Fibroblast of skin of right biceps (primary cell): Measurements from ENCODE around the gene BICDL2.

Experiments used
- DNase-seq: peaks from one replicate; pipeline ENCODE4 v3.0.0-alpha.2; 2013

BICDL2 gene

DNA sequence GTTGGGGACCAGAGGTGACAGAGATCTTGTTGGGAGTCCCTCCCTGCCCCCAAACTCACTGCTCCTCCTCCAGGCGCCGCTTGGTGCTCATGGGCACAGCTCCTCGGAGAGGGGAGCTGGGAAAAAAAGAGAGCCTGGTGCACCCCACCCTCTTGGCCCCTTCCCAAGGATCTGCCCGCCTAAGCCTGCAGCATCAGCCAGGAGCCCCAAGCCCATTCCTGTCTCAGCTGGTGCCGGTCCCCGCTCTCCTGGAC, 13.4 kb downstream of the BICDL2 start:
- peak; percentile 87 for DNase-seq

DNA sequence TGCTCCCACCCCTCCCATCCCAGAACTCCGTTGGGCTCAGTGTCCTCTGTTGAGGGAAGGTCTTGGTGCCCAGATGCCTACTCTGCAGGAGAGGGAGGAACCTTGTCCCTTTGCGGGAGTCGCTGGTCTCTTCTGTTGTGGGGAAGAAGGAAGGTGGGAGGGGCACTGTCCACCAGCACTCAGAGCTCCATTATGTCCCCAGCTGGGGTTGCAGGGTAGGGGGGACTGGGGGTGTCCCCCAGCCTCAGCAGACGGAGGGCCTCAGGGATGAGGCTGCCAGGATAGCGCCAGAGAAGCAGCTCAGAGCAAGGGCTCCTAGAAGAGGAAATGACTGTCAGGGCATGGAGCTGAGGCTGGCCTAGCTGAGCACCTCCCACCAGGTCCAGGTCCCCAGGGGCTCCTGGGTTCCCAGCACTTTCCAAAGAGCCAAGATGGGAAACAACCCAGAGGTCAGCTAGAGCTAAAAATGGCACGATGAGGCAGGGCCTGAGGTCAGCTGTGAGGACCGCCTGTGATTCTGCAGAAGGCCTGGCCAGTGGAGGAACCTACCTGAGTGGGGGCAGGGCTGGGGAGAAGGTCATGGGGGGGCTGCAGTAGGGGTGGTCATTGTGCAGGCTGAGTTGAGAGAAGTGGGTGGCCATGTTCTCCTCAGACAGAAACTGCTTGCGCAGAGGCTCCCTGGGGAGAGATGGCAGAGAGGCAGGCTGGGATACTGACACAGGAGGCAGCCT, 13.9 kb downstream of the BICDL2 start:
- DNase-seq, result peak; percentile 72

DNA sequence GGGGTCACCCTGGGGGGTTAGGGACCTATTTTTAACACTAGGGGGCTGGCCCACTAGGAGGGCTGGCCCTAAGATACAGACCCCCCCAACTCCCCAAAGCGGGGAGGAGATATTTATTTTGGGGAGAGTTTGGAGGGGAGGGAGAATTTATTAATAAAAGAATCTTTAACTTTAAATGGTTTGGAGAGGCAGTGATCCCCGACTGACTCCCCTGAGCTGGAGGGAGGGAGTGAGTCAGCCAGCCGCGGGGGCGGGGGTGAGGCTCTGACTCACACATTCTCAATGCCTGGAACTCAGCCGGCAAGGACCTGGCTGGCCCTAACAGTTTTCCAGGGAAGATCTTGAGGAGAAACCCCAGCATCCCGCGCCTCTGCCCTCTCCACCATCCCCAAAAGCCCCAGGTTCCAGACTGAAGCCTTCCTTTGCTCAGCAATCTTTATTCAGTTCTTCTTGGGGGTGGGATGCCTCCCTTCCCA, 14.5 kb downstream of the BICDL2 start:
- DNase-seq, result peak; percentile 98

DNA sequence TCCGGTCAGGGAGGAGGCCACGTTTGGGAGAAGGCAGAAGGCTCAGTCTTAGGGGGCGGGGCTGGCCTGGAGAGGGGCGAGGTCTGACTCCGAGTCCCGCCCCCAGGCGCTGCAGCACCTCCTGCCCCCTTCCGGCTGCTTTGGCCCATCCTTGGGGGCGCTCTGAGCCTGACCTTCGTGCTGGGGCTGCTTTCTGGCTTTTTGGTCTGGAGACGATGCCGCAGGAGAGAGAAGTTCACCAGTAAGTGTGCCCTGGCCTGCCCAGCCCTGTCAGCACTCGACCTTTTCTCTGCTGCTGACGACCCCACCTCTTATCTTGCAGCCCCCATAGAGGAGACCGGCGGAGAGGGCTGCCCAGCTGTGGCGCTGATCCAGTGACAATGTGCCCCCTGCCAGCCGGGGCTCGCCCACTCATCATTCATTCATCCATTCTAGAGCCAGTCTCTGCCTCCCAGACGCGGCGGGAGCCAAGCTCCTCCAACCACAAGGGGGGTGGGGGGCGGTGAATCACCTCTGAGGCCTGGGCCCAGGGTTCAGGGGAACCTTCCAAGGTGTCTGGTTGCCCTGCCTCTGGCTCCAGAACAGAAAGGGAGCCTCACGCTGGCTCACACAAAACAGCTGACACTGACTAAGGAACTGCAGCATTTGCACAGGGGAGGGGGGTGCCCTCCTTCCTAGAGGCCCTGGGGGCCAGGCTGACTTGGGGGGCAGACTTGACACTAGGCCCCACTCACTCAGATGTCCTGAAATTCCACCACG, 15.1 kb downstream of the BICDL2 start:
- peak; percentile 99 for DNase-seq

DNA sequence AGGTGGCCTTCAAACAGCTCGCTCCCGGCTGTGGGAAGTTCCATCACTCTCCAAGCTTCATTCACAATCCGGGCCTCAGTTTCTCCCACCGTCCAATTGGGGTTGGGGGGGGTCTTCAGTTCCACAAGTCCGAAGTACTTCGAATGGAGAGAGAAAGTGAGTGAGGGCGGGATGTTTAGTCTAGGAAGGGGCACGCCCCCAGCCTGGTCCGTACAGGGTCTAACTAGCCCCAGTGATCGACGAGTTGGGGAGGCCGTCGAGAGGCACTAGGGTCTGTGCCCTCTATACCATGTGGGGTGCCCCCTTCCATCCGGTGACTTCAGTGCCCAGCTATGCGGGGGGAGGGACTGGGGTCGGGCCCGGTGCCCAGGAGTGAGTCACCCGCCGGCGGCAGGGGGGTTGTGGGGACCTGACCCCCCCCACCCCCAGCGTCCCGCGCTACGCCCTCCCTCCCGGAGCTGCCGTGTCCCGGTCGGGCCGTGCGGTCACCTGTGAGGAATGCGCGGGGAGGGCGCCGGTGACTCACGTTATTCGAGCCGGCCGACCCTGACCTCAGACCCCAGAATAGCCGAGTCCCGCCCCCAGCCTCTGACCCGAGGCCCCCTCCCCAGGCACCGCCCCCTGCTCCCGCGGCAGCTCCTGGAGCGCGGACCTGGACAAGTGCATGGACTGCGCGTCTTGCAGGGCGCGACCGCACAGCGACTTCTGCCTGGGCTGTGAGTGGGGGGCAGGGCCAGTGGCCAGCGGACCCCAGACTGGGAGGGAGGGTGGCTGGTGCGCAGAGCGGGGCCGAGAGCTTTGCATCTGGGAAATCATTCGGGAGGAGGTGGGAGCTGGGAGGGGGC, 15.9 kb downstream of the BICDL2 start:
- peak; percentile 95 for DNase-seq

DNA sequence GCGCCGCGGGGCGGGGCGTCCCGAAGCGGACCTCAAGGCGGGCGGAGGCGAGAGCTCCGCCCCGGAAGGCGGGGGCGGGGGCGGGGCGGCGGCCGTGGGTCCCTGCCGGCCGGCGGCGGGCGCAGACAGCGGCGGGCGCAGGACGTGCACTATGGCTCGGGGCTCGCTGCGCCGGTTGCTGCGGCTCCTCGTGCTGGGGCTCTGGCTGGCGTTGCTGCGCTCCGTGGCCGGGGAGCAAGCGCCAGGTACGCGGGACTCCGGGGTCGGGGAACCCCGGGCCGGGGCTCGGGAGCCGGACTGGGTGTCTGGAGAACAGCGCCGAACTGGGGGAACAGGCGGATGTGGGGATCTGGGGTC, 16.5 kb downstream of the BICDL2 start, which contains the start of gene TNFRSF12A:
Gene TNFRSF12A (plus strand): TSS at position 122 of the 357 bp plus-strand sequence. CDS start 30 bp downstream, at position 152.
- DNase-seq, result peak; percentile 87

DNA sequence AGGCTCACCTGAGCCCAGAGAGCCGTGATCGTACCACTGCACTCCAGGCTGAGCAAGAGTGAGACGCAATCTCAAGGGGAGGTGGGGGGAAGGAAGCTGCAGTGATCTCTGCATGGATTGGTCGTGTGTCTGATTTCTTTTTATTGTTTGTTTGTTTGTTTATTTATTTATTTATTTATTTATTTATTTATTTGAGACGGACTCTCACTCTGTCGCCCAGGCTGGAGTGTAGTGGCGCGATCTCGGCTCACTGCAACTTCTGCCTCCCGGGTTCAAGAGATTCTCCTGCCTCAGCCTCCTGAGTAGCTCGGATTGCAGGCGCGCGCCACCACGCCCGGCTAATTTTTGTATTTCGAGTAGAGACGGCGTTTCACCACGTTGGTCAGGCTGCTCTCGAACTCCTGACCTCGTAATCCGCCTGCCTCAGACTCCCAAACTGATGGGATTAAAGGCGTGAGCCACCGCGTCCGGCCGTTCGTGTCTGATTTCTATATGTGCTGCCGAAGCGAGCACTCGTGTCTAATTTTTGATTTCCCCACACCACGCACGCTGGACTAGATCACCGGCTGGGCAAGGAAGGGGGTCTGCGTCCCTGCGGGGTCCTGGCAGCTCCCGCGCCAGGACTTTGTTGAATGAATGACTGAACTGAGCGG, 17.0 kb downstream of the BICDL2 start:
- DNase-seq, result no peak

DNA sequence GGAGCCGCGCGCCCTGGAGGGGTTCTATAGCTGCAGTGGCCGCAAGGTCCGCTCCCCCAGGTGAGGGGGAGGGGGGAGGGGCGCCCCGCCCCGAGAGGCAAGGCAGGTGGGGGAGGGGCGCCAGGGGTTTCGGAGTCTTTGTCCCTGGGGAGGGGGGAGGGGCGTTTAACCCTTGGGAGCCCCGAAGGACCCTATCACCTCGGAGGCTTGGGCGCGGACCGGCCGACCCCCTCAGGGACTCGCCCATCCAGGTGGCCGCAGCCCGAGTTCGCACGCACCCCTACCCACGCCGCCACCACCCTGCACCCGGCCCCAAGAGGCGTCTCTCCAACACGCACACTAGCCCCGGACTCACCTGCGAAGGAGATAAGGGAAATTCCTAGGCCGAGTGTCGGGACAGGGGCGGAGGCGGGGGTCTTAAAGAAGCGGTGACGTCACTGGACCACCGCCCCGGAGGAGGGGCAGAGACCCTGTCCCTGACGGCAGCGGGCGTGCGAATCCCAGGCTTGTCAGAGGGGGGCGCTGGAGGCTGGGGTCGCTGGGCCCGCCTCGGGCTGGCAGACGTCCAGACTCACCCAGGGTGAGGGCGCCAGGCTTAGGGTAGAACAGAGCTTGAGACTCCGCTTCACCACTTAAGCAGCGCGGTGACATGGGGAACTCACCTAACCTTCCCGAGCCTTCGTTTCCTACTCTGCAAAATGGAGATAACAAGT, 18.8 kb downstream of the BICDL2 start, which contains the start of gene CLDN6:
Gene CLDN6 (minus strand): TSS at position 390 of the 713 bp plus-strand sequence. CDS start 2,162 bp downstream, outside the sequence.
- peak; percentile 30 for DNase-seq

DNA sequence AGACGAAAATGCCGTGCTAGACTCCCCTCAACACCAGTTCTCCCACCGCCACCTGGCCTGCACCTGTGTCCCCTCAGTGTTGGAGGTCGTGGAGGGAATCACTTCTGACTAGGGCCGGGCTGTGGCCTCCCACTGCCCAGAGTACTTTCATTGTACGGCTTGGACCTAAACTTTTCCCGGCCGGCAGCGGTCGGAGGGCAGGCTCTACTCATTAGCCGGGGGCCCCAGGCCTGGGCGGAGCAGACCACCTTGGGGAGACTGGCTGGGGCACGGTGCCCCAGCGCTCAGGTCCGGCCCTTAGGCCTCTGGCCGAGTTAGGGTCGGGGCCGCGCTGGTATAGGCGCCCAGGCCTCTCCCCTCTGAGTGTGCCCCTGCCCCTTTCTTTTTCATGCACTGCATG, 19.4 kb downstream of the BICDL2 start:
- DNase-seq, result no peak

DNA sequence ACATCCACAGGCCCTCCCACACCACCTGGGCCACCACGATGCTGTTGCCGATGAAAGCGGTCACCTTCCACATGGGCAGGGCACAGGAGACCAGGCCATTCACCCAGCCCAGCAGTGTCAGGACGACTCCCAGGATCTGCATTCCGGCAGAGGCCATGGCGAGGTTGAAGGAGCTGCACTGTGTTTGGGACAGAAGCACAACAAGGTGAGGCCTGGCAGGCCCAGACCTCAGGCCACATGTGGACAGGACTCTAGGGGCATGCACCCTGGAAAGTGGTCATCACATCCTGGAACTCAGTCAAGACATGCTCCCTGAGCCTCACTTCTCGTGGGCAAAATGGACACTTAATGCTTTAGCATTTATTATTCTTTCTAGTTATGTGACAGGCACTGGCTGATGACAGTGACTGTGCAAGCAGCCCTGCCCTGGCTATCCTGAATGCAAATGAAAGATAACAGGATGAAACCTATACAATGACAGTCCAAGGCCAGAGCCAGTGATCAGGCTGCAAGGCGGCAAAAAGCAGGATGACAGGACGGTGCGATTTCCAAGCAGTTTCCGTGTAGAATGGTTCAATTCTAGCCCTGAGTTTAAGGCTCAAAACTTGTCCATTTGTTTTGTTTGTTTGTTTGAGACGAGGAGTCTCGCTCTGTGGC, 20.8 kb downstream of the BICDL2 start:
- DNase-seq, result no peak

DNA sequence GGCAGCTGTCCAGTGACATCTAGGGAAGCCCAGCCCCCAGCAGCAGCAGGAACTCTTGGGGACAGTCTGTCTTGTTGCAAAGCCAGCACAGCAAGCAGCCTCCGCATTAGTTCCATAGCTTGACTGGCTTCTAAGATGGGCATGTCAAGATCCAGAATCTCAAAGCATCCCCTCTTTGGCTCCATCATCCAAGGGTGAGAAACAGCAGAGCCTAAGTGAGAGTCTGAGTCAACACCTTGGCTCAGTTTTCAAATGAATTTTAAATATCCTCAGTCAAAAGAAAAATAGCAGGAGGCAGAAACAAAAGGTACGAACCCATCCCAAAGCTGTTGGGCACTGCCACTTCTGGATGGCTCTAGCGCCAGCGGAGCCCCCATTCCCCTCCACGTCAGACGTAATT, 21.8 kb downstream of the BICDL2 start:
- no peak for DNase-seq

DNA sequence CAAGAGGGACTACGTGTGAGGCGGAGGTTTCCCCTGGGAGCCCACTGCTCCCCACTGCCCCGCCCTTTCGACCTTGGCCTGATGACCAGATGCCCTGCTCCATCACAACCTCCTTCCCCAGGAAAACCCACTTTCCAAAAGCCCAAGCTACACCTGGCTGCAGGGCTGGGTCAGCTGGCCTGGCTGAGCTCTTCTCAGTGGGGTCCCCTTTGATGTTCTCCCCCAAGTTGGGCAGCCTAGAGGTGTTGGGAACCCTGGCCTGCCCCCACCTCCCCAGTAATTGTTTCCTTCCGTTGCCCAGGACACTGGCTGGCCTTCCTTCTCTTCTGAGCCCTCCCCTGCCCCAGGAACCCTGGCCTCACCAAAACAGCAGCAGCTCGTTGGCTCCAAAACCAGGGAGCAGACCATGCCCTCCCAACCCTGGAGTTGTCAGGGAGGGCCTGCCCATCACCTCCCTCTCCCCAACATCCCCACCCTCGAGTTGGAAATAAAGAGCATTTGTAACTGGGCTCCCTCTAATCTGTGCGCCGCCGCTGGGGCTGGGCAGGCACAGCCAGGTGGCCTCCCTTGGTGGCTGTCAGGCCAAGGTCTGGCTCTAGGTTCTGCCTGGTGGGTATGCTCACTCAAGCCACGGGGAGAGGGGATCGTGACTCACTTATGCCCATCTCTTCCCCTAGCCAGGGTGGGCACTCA, 22.6 kb downstream of the BICDL2 start:
- no peak for DNase-seq

DNA sequence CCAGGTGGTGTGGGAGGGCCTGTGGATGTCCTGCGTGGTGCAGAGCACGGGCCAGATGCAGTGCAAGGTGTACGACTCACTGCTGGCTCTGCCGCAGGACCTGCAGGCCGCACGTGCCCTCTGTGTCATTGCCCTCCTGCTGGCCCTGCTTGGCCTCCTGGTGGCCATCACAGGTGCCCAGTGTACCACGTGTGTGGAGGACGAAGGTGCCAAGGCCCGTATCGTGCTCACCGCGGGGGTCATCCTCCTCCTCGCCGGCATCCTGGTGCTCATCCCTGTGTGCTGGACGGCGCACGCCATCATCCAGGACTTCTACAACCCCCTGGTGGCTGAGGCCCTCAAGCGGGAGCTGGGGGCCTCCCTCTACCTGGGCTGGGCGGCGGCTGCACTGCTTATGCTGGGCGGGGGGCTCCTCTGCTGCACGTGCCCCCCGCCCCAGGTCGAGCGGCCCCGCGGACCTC, 23.2 kb downstream of the BICDL2 start:
- DNase-seq, result no peak

DNA sequence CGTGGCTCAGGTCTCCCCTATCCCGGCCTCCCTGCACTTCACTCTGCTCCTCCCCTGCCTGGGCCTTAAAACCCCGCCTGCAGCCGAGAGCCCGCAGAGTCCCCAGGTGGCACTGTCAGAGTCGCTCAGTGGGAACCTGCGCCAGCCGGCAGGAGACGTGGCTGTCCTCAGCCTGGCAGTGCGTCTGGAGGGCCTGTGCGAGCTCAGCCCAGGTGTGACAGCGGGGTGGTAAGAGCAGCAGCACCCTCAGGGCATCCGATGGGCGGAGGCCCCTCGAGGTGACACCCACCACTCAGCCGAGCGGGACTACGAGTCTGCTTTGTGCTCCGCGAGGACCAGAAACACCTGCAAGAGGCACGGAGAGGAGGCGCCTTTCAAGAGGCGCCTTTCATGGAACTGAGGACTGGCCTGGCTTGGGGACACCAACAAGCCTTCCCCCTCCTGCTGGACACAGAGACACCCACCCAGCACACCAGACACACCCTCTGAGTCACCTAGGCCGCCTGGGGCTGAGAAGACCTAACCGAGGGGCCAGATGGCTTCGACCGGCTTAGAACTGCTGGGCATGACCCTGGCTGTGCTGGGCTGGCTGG, 23.8 kb downstream of the BICDL2 start, which contains the start of gene CLDN9:
Gene CLDN9 (plus strand): TSS at position 96 of the 593 bp plus-strand sequence. CDS start 440 bp downstream, at position 536.
- no peak for DNase-seq

DNA sequence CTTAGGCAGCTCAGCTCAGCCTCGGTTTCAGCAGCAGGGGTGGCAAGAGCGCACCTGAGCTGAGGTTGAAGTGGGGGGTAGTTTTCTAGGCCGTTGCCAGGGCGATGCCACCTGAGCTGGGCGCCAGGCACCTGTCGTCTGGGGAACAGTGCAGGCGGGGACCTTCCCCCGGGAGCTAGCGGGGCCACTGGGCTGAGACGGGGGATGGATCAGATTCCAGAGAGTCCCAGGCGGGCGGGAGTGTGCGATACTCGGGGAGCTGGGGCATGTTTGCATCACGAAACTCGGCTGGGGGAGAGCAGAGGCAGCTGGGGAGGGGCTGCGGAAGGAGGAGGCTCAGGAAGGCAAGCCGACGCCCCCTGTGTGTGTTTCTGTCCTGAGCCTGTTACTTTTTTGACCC, 24.5 kb downstream of the BICDL2 start:
- DNase-seq, result no peak

DNA sequence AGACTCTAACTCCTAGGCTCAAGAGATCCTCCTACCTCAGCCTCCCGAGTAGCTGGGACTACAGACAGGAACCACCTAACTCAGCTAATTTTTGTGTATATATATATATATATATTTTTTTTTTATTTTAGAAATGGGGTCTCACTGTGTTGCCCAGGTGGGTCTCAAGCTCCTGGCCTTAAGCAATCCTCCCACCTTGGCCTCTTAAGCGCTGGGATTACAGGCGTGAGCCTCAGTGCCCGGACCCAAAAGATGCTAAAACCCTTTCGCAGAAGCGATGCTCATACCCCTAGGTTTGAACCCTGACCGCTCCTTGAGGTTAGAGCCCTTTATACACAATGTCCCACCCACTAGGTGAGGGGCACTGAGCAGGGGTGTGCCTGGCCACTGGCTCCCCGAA, 26.2 kb downstream of the BICDL2 start:
- DNase-seq, result no peak

DNA sequence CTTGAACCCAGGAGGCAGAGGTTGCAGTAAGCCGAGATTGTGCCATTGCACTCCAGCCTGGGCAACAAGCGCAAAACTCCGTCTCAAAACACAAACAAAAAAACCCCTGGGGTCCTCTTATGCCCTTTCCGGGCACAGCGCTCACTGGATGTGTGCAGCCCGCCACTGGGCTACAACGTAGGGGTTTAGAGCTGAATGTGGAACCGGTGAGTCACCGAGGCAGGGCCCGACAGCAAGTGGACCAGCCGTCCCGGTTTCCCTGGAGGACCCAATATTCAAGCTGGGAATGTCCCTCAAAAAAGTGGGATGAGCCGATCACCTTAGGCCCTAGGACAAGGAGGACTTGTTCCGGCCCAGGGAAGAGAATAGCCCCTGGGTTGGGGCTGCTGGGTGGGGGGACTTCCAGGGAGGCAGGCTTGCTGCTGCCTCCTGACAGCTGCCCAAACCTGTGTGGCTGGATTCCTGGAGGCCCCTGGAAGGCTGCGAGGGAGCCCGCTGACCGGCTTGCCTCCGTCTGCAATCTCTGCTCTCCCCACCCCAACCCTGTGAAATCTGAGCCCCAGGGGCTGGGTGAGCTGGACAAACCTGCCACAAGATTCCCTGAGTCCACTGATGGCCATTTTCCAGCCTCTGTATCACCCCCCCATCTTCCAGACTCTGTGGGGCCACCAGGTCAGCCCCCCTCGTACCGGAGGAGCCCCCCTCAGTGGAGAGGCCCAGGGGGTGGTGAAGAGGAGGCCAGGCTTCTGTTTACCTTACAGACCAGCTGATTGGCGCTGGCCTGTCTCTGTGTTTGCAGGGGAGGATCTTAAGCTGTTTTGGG, 27.0 kb downstream of the BICDL2 start:
- DNase-seq, result no peak

DNA sequence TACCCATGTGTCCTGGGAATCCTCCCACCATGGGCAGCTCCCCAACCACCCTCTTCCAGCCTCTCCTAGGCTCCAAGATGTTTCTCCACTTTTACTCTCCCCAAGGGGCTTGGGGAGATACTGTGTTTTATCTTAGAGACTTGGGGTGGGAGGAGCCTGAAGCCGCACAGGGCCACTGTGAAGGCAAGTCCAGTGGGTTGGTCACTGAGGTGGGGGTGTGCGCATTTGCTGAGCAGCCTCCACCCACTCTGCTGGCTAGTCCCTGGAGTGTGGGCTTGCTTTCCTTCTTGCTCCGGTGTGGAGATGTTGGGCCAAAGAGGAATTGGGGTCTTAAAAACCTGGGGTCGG, 28.1 kb downstream of the BICDL2 start:
- DNase-seq, result no peak

DNA sequence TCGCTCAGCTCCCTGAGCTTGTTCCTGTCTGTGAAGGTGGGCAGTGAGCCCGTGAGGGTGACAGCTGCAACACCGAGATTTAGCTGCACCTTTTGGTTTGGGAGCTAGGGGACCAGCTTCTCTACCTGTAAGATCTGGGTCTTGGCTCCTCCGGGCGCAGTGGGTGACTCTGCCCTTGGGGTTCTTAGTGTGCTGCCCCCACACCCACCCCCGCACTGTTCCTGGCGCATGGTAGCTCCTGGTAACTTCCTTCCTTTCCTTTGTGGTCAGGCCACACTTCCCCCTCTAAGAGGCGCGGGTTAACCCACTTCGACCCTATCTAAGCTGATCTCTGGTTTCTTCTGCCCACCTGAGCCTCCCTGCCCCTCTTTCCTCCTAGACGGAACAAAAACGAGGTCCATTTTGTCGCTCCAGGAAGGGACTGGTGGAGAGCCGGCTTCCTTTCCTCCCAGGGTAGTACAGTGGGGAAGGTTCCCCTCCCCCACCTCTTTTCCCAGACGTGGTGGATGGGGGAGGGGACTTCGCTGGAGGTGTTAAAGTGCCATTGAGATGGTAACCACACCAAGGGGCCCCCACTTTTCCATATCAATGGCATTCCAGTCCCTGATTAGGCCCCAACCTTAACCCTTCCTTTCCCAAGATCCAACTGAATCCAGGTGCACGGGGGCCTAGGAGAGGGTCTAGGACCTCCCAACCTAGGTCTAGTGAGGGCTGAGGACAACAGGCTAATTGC, 28.6 kb downstream of the BICDL2 start:
- no peak for DNase-seq
